ENCODE results near the gene SFMBT2.
"Not testable (repeated sequence)": the region's sequence is repeated elsewhere in the genome, so short reads cannot be mapped to it uniquely, and the experiment has no call there.

SFMBT2 gene

DNA sequence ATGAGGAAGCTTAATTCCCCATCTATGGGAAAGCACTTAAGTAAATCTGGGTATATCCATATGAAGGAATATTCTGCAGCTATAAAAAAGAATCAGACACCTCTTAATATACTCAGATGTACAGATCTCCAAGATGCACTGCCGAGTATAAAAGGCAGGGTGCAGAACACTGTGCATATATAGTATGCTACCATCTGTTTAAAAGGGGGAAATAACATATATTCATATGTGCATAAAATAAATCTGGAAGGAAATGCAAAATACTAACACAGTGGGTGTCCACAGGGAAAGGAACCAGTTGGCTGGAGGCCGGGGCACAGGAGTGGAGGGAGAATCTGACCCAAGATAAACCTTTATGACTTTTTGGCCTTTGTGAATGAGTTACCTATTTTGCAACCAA is 201.4 kb downstream of the SFMBT2 start:
- H3K27ac ChIP-seq = no peak overlapping the region
- H3K4me3 ChIP-seq = no peak overlapping the region

DNA sequence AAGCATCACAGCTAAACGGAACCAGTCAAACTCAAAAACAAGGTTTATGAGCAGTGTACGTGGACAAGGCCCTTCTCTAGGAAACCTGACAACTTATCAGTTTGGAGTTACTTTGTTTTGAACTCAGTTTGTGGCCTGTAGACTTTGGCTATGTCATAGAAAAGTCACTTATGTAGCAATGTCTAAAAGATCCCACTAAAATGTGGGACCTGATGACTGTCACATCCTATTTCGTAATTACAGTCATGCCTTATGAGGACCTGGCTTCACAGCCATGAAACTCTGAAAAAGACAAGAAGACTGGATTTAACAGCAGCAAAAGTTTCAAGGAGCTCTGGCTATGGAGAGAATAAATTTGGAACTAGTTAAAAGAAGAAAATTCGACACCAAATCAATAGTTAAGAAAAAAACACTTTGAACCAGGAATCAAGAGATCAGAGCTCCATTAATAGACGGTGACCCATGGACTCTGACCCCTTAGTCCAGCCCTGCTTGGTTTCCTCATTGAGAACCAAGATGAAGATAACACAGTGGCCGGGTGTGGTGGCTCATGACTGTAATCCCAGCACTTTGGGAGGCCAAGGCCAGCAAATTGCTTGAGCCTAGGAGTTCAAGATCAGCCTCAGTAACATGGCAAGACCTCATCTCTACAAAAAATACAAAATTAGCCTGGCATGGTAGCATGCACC is 204.3 kb downstream of the SFMBT2 start:
- H3K27ac ChIP-seq = no peak overlapping the region
- H3K4me3 ChIP-seq = no peak overlapping the region

DNA sequence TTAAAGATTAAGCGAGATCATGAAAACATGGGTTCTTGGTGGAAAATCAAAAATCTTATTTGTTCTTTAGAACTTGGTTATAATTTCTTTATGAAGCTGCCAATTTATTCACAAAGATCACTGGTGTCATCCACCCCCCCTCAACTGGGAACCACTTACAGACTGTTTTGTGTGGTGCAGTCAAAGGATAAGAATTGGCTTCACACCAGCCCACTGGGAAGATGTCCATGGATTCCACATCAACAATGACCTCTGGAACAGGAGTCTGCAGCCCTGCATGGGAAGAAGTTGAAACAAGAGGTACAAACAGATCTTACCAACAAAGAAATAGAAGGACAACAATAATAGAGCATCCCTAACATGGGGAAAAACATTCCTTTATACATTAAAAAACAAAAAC is 205.2 kb downstream of the SFMBT2 start:
- Histone ChIP-seq H3K27ac (no peak overlapping the region), H3K4me3 (no peak overlapping the region)

- Histone ChIP-seq H3K27ac (no peak overlapping the region), H3K4me3 (no peak overlapping the region)
These were observed 208.0 kb downstream of the SFMBT2 start for GRCh38 chr10:7202793-7203355.

GRCh38 chr10:7199152-7199760 is 211.6 kb downstream of the SFMBT2 start:
- Histone ChIP-seq H3K4me3 (no peak overlapping the region), H3K27ac (no peak overlapping the region)

DNA sequence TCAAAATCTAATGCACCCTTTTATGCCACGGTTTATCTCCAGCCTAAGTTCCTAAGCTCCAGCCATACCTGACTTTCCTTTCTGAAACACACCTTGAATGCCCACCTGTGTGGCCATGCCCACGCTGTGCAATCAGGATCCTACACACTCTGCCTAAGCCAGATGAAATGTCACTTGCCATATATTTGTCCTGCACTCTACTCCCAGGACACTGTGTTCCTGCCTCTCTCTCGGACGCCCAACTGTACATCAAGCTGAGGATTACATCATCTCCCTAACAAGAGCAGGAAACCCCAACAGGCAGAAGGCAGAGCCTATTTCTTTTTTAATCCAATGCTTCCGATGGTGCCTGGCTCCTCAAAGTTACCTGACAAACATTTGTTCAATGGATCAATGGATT is 214.6 kb downstream of the SFMBT2 start:
- no peak overlapping the region for H3K27ac ChIP-seq
- no peak overlapping the region for H3K4me3 ChIP-seq

GRCh38 chr10:7195118-7195517 is 215.7 kb downstream of the SFMBT2 start:
- H3K4me3 ChIP-seq = no peak overlapping the region
- H3K27ac ChIP-seq = no peak overlapping the region

DNA sequence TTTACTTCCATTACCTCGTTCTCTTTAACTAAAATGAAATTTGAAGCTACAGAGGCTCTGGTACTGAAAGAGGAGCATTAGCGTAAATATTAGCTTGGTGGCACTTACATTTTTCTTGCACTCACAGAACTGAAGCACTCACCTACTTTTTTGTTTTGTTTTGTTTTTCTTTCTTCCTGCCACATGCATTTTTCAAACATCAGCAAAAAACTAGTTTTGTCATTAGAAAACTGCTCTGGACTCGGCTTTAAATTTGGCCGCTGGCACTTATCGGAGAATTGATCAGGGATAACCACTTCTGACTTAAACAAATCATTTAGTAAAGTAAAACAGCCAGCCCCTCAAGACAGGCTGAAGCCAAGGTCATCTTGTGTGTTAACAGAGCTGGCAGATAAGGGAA is 216.3 kb downstream of the SFMBT2 start:
- H3K27ac ChIP-seq = no peak overlapping the region
- H3K4me3 ChIP-seq = no peak overlapping the region

- H3K4me3 ChIP-seq = no peak overlapping the region
- peak overlapping the region in 5 of 21 experiments; percentile 4 to 73 (median 56) for H3K27ac ChIP-seq
These were observed 217.5 kb downstream of the SFMBT2 start for GRCh38 chr10:7193369-7193768.

DNA sequence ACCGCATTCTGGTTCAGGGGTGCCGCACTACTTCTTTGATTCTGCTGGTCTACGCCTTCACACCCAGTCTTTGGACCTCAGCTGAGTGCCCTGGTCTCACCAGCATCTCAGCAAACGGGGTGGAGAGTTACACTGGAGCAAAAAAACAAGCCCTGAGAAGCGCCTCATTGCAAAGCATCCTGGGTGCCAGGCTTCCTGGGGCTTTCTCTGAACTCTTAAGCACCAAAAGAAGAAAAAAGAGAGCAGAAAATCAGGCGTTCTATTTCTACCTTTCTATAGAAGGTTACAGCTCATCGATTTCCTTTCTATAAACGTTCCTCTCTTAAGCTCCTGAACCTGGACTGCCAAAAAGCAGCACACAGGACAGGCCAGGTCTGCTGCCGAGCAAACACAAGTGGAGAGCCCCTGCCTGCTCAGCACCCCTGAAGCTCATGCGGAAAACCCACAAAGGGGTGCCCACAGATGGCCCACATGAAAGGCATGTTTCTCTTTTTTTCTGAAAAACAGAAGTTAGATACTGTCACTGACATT is 217.9 kb downstream of the SFMBT2 start:
- Histone ChIP-seq H3K27ac (peak overlapping the region in 7 of 21 experiments; percentile 4 to 73 (median 24)), H3K4me3 (no peak overlapping the region)

GRCh38 chr10:7192061-7192460 is 218.8 kb downstream of the SFMBT2 start:
- Histone ChIP-seq H3K4me3 (no peak overlapping the region), H3K27ac (peak overlapping the region in 4 of 21 experiments; percentile 4 to 73 (median 60))

DNA sequence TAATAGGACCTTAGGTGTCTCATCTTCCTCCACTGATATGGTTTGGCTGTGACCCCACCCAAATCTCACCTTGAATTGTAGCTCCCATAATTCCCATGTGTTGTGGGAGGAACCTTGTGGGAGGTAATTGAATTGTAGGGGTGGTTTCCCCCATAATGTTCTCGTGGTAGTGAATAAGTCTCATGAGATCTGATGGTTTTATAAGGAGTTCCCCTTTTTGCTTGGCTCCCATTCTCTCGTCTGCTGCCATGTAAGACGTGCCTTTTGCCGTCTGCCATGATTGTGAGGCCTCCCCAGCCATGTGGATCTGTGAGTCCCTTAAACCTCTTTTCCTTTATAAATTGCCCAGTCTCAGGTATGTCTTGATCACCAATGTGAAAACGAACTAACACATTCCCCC is 220.1 kb downstream of the SFMBT2 start:
- not testable (repeated sequence) for H3K4me3 ChIP-seq, H3K27ac ChIP-seq

DNA sequence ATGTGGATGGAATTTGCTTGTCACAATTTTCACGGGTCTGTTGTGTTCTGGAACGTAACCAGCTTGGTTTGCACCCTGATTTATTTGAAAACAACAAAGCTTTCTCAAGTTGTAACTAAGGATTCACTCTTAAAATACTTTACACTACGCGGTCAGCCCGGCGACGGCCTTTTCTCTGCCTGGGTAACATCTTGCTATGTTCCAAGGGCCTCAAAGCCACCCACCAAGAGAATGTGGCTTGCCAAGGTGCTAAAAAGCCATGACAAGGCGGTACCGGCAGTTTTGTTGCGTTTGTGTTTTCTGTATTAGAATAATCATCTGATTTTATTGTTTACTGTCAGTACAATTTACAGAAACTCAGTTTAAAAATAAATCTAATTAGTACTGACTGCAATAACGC is 220.9 kb downstream of the SFMBT2 start:
- Histone ChIP-seq H3K27ac (no peak overlapping the region), H3K4me3 (no peak overlapping the region)

GRCh38 chr10:7188456-7189050 is 222.3 kb downstream of the SFMBT2 start:
- Histone ChIP-seq H3K4me3 (no peak overlapping the region), H3K27ac (peak overlapping the region in 1 of 21 experiments; percentile 40)

- no peak overlapping the region for H3K4me3 ChIP-seq
- no peak overlapping the region for H3K27ac ChIP-seq
These were observed 224.3 kb downstream of the SFMBT2 start for GRCh38 chr10:7186387-7187018.

GRCh38 chr10:7185367-7185690 is 225.5 kb downstream of the SFMBT2 start:
- no peak overlapping the region for H3K4me3 ChIP-seq
- H3K27ac ChIP-seq = peak overlapping the region in 6 of 21 experiments; percentile 2 to 64 (median 30)

- peak overlapping the region in 7 of 21 experiments; percentile 2 to 64 (median 31) for H3K27ac ChIP-seq
These were observed 226.0 kb downstream of the SFMBT2 start for GRCh38 chr10:7184660-7185366.

GRCh38 chr10:7184116-7184515 is 226.7 kb downstream of the SFMBT2 start:
- peak overlapping the region in 2 of 21 experiments; percentile 16 to 35 for H3K27ac ChIP-seq
- not testable (repeated sequence) for H3K4me3 ChIP-seq

More at GRCh38 chr10:7184660-7185366, 226.0 kb downstream of the SFMBT2 start:
- H3K4me3 ChIP-seq = no peak overlapping the region

DNA sequence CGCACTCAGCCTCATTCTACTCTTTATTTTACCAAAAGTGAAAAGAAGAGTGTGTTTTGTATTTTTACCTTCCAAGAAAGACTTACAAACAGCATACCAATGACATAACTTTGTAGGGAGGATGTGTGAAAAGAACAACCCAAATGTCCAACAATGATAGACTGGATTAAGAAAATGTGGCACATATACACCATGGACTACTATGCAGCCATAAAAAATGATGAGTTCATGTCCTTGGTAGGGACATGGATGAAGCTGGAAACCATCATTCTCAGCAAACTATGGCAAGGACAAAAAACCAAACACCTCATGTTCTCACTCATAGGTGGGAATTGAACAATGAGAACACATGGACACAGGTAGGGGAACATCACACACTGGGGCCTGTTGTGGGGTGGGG is 228.5 kb downstream of the SFMBT2 start:
- not testable (repeated sequence) for H3K4me3 ChIP-seq, H3K27ac ChIP-seq

DNA sequence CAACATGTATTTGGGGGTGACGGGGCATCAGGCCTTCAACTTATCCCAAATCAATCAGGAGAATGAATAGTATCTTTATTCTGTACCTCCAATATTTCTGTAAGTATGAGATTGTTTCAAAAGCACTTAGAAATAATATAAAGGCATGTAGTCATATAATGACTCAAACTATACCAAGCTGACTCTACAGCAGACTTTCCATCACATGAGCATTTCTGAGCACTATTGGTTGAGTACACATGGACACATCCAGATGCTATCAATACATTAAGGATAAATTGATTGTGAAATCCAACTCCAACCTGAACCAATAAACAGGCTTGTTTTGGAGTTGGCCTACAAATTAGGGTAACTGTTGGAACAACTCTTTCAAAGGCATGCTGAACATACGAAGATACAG is 229.4 kb downstream of the SFMBT2 start:
- H3K27ac ChIP-seq = no peak overlapping the region
- H3K4me3 ChIP-seq = no peak overlapping the region
